SU-DHL-6 (cell line): Measurements from ENCODE around the gene MTMR12.

Source experiments
- H2AFZ ChIP-seq: fragments of 200-600 bp; sonication (generic); 2 replicates; pipeline ENCODE4 v1.6.1; 2014; ENCODE audit warnings: low read depth, mild to moderate bottlenecking, moderate library complexity, mixed read lengths, antibody characterized with exemption, low read length; ENCODE audit not compliant: severe bottlenecking
- H3F3A ChIP-seq: fragments of 200-600 bp; shearing (Covaris generic); 2 replicates; pipeline ENCODE4 v1.6.0; 2016; ENCODE audit warnings: antibody characterized with exemption, mild to moderate bottlenecking; ENCODE audit not compliant: insufficient read depth
- H3K27ac ChIP-seq: fragments of 200-600 bp; sonication (generic); 2 replicates; pipeline ENCODE4 v1.5.1; 2016; ENCODE audit warnings: low read depth, mild to moderate bottlenecking, low read length, moderate library complexity, mixed read lengths
- H3K27me3 ChIP-seq: fragments of 200-600 bp; sonication (generic), shearing (Covaris generic); 2 replicates; pipeline ENCODE4 v1.6.0; 2014; ENCODE audit warnings: mild to moderate bottlenecking, low read length
- H3K36me3 ChIP-seq: fragments of 200-600 bp; sonication (generic); 2 replicates; pipeline ENCODE4 v1.6.1; 2014; ENCODE audit warnings: mild to moderate bottlenecking, low read length, mixed read lengths
- H3K4me2 ChIP-seq: fragments of 300-600, 200-600 bp; shearing (Covaris generic), sonication (generic); 2 replicates; pipeline ENCODE4 v1.6.0; 2014; ENCODE audit warnings: low read length, low read depth, mild to moderate bottlenecking; ENCODE audit not compliant: poor library complexity, severe bottlenecking
- H3K4me3 ChIP-seq: fragments of 200-600 bp; sonication (generic); 2 replicates; pipeline ENCODE4 v1.5.1; 2014; ENCODE audit warnings: antibody characterized with exemption, low read length, mild to moderate bottlenecking, mixed read lengths; ENCODE audit not compliant: insufficient read depth, poor library complexity, severe bottlenecking
- H3K79me2 ChIP-seq: fragments of 200-600 bp; sonication (generic); 2 replicates; pipeline ENCODE4 v1.6.1; 2014; ENCODE audit warnings: mild to moderate bottlenecking, low read length, moderate library complexity; ENCODE audit not compliant: insufficient read depth
- H3K9ac ChIP-seq: fragments of 200-600 bp; sonication (generic); 2 replicates; pipeline ENCODE4 v1.7.0; 2014; ENCODE audit warnings: mild to moderate bottlenecking, low read length
- H3K9me2 ChIP-seq: fragments of 200-600 bp; sonication (generic); replicated peaks from 2 replicates; pipeline ENCODE4 v1.6.1; 2014; ENCODE audit warnings: low read length; ENCODE audit not compliant: insufficient read depth
- H3K9me3 ChIP-seq: fragments of 200-600 bp; sonication (generic); 2 replicates; pipeline ENCODE4 v1.6.1; 2014; ENCODE audit warnings: low read length, mixed read lengths; ENCODE audit not compliant: insufficient read depth
- H4K20me1 ChIP-seq: fragments of 200-600 bp; sonication (generic); 2 replicates; pipeline ENCODE4 v1.6.1; 2014; ENCODE audit warnings: low read depth, mild to moderate bottlenecking, antibody characterized with exemption, low read length, moderate library complexity, mixed read lengths
- CTCF ChIP-seq: fragments of 200-600 bp; sonication (generic); IDR thresholded peaks from one replicate; pipeline ENCODE4 v1.5.1; 2017; ENCODE audit warnings: antibody characterized with exemption, mild to moderate bottlenecking, low read length, moderate library complexity; ENCODE audit not compliant: insufficient read depth, poor library complexity, severe bottlenecking
- EZH2phosphoT487 ChIP-seq: fragments of 200-600 bp; sonication (generic), shearing (Covaris generic); conservative IDR thresholded peaks from 2 replicates; pipeline ENCODE4 v1.6.1; 2018; ENCODE audit warnings: mild to moderate bottlenecking, antibody characterized with exemption, low read length, moderate library complexity, mixed read lengths

MTMR12 gene

GRCh38 chr5:32229586-32229985, 83.2 kb downstream of the MTMR12 start:
- no peaks in the 10 kb centered on the region for H3K36me3 ChIP-seq
- H4K20me1 ChIP-seq: no peaks in the 10 kb centered on the region
- H3K79me2 ChIP-seq: no peaks in the 10 kb centered on the region
- peaks cover 8% of the 10 kb centered on the region; the same call in 1 of the 2 replicates for H3F3A ChIP-seq
- H3K9me2 ChIP-seq: no peaks in the 10 kb centered on the region
- H3K27ac ChIP-seq: no peak overlapping the region
- no peak overlapping the region for H3K9ac ChIP-seq
- H3K4me2 ChIP-seq: no peak overlapping the region
- H2AFZ ChIP-seq: no peak overlapping the region
- H3K4me3 ChIP-seq: no peak overlapping the region
- H3K27me3 ChIP-seq: no peaks in the 10 kb centered on the region
- no peaks in the 10 kb centered on the region for H3K9me3 ChIP-seq
- TF ChIP-seq CTCF: no peak
- TF ChIP-seq EZH2phosphoT487: no peak

GRCh38 chr5:32228816-32229215, 83.9 kb downstream of the MTMR12 start:
- Histone ChIP-seq H3K27me3 (no peaks in the 10 kb centered on the region), H3K9me3 (no peaks in the 10 kb centered on the region), H3K79me2 (no peaks in the 10 kb centered on the region), H3K36me3 (no peaks in the 10 kb centered on the region), H3K4me3 (no peak overlapping the region), H3F3A (peaks cover 8% of the 10 kb centered on the region; the same call in 1 of the 2 replicates), H3K9ac (no peak overlapping the region), H3K27ac (no peak overlapping the region), H3K4me2 (no peak overlapping the region), H3K9me2 (no peaks in the 10 kb centered on the region), H2AFZ (no peak overlapping the region), H4K20me1 (no peaks in the 10 kb centered on the region)
- TF ChIP-seq EZH2phosphoT487 (no peak), CTCF (no peak)

GRCh38 chr5:32225445-32225844, 87.3 kb downstream of the MTMR12 start:
- Histone ChIP-seq H3K79me2 (no peaks in the 10 kb centered on the region), H3K9me3 (no peaks in the 10 kb centered on the region), H4K20me1 (no peaks in the 10 kb centered on the region), H2AFZ (no peak overlapping the region), H3K27me3 (no peaks in the 10 kb centered on the region), H3F3A (peaks cover 8% of the 10 kb centered on the region; the same call in 1 of the 2 replicates), H3K4me2 (no peak overlapping the region), H3K27ac (no peak overlapping the region), H3K9ac (no peak overlapping the region), H3K4me3 (no peak overlapping the region), H3K36me3 (no peaks in the 10 kb centered on the region), H3K9me2 (no peaks in the 10 kb centered on the region)
- TF ChIP-seq CTCF (no peak), EZH2phosphoT487 (no peak)
